8988T (cell line): Measurements from ENCODE around the gene ADCY7.

Experiments used
- DNase-seq: peaks from one replicate; pipeline ENCODE4 v3.0.0; 2011

ADCY7 gene

GRCh38 chr16:50284131-50284911 is 18.0 kb downstream of the ADCY7 start:
- DNase-seq, result no peak

GRCh38 chr16:50285406-50286003 is 19.2 kb downstream of the ADCY7 start:
- no peak for DNase-seq

- no peak for DNase-seq
Observed at GRCh38 chr16:50286681-50287080, 20.3 kb downstream of the ADCY7 start.

- no peak for DNase-seq
Observed at GRCh38 chr16:50288026-50288425, 21.7 kb downstream of the ADCY7 start.

- DNase-seq, result no peak
Observed at GRCh38 chr16:50288920-50289319, 22.6 kb downstream of the ADCY7 start.

GRCh38 chr16:50289950-50290764 is 23.8 kb downstream of the ADCY7 start:
- no peak for DNase-seq

GRCh38 chr16:50290856-50291255 is 24.5 kb downstream of the ADCY7 start:
- no peak for DNase-seq

- no peak for DNase-seq
Observed at GRCh38 chr16:50291719-50292565, 25.6 kb downstream of the ADCY7 start.

- no peak for DNase-seq
Observed at GRCh38 chr16:50292566-50292948, 26.2 kb downstream of the ADCY7 start.

GRCh38 chr16:50293041-50293783 is 26.9 kb downstream of the ADCY7 start:
- no peak for DNase-seq

GRCh38 chr16:50293994-50294855 is 27.9 kb downstream of the ADCY7 start:
- no peak for DNase-seq

- no peak for DNase-seq
Observed at GRCh38 chr16:50294955-50295354, 28.6 kb downstream of the ADCY7 start.

- no peak for DNase-seq
Observed at GRCh38 chr16:50295541-50296132, 29.3 kb downstream of the ADCY7 start.

GRCh38 chr16:50296807-50297206 is 30.5 kb downstream of the ADCY7 start:
- no peak for DNase-seq

- no peak for DNase-seq
Observed at GRCh38 chr16:50297301-50298074, 31.1 kb downstream of the ADCY7 start.

GRCh38 chr16:50298075-50298460 is 31.7 kb downstream of the ADCY7 start:
- DNase-seq, result no peak

GRCh38 chr16:50298591-50299507 is 32.5 kb downstream of the ADCY7 start:
- DNase-seq, result no peak

- DNase-seq, result peak; percentile 37
Observed at GRCh38 chr16:50299508-50300105, 33.3 kb downstream of the ADCY7 start.
